HepG2 (cell line): Measurements from ENCODE around the gene TRABD. TPM values are rescaled to one million over a fixed set of nuclear protein-coding genes. Genes with fewer than 3 reads are reported as not detected.
A peak's percentile ranks its signal among the peaks of the same experiment; 100 is the strongest.

ENCODE experiments used
- ATAC-seq: fragments of 200-7000 bp; cut with Tn5 transposase; 3 replicates; pipeline ENCODE4 v1.9.1; 2020; ENCODE audit warnings: mild to moderate bottlenecking, moderate library complexity
- BruUV-seq: library from RNA; stranded (reverse); fragments of 400-500 nt; replicated peaks from 2 replicates; lab custom pipeline; 2021; lab: Mats Ljungman, UMichigan
- CTCF ChIA-PET: fragments of 300-600 bp; formaldehyde crosslinking; extraction: SDS; loops from one replicate; lab custom pipeline; 2021; ENCODE audit warnings: low total read pairs, inconsistent platforms, low intra/inter-chr PET ratio; lab: Yijun Ruan, JAX
- POLR2A ChIA-PET: fragments of 350-600 bp; sonication (Branson Sonifier 250); formaldehyde crosslinking; loops from one replicate; lab custom pipeline; 2020; ENCODE audit warnings: antibody characterized with exemption, inconsistent platforms; lab: Yijun Ruan, JAX
- DNase-seq: peaks from one replicate; pipeline ENCODE4 v3.0.0-alpha.2; 2015; ENCODE audit warnings: low spot score
- FAIRE-seq: peaks from 3 replicates; lab custom pipeline; 2011; peaks lifted over from hg19 to GRCh38; lab: Jason Lieb, UNC
- H2AFZ ChIP-seq: one replicate; pipeline ENCODE4 v1.6.1; 2011; ENCODE audit warnings: low read length, inconsistent platforms
- H3K27ac ChIP-seq: fragments of 300-600 bp; 3 replicates; pipeline ENCODE4 v1.8.0; 2011; ENCODE audit warnings: mixed run types, mild to moderate bottlenecking, mixed read lengths, low read length, inconsistent platforms; ENCODE audit not compliant: insufficient read depth; ENCODE audit errors: extremely low read length
- H3K27me3 ChIP-seq, 2 experiments: fragments of 200-600 bp in 1 of 2; 2 replicates in 1 of 2; 3 replicates in 1 of 2; pipeline versions ENCODE4 v1.6.0 to v1.8.0; 2011; ENCODE audit warnings: low read length in 2 of 2, mild to moderate bottlenecking in 2 of 2, moderate library complexity in 2 of 2, inconsistent platforms in 1 of 2; ENCODE audit not compliant: insufficient read depth in 2 of 2, control insufficient read depth in 1 of 2
- H3K36me3 ChIP-seq, 2 experiments: fragments of 200-600 bp in 1 of 2; replicated peaks in 1 of 2; 2 replicates in 1 of 2; 3 replicates in 1 of 2; pipeline versions ENCODE4 v1.5.1 to v1.8.0; 2011; ENCODE audit warnings: low read length in 2 of 2, inconsistent platforms in 1 of 2; ENCODE audit not compliant: insufficient read depth in 2 of 2, control insufficient read depth in 1 of 2
- H3K4me1 ChIP-seq: 2 replicates; pipeline ENCODE4 v1.5.1; 2012; ENCODE audit warnings: low read length, inconsistent platforms; ENCODE audit not compliant: insufficient read depth
- H3K4me2 ChIP-seq: 2 replicates; pipeline ENCODE4 v1.6.0; 2011; ENCODE audit warnings: low read depth, low read length, inconsistent platforms
- H3K4me3 ChIP-seq, 3 experiments: fragments of 200-600 bp in 1 of 3; sonication (generic), shearing (Covaris generic) in 1 of 3; replicated peaks in 1 of 3; 2 replicates each; pipeline ENCODE4 v1.5.1; 2011 to 2016; ENCODE audit warnings: low read length in 3 of 3, inconsistent platforms in 2 of 3, low read depth in 2 of 3, mild to moderate bottlenecking in 2 of 3, control low read depth in 1 of 3, mixed read lengths in 1 of 3; ENCODE audit not compliant: insufficient read depth in 1 of 3
- H3K79me2 ChIP-seq: one replicate; pipeline ENCODE4 v1.6.1; 2011; ENCODE audit warnings: low read length, inconsistent platforms; ENCODE audit not compliant: insufficient read depth
- H3K9ac ChIP-seq: 2 replicates; pipeline ENCODE4 v1.6.0; 2011; ENCODE audit warnings: mild to moderate bottlenecking, low read depth, low read length, inconsistent platforms; ENCODE audit not compliant: insufficient read depth
- H3K9me3 ChIP-seq: 2 replicates; pipeline ENCODE4 v1.5.1; 2012; ENCODE audit warnings: mild to moderate bottlenecking, low read length
- H4K20me1 ChIP-seq: 2 replicates; pipeline ENCODE4 v1.6.0; 2011; ENCODE audit warnings: inconsistent platforms, mild to moderate bottlenecking, low read length, moderate library complexity; ENCODE audit not compliant: insufficient read depth
- AGO1 ChIP-seq: fragments of 200-400 bp; formaldehyde crosslinking; IDR thresholded peaks from 2 replicates; pipeline ENCODE4 v1.6.1; 2017; ENCODE audit warnings: mild to moderate bottlenecking, low read depth, low read length, moderate library complexity; ENCODE audit not compliant: poor library complexity, severe bottlenecking
- AGO2 ChIP-seq: fragments of 200-400 bp; formaldehyde crosslinking; optimal IDR thresholded peaks from 2 replicates; pipeline ENCODE3; 2017; ENCODE audit warnings: mild to moderate bottlenecking, low read depth, low read length, moderate library complexity
- ISL2 ChIP-seq: sonication (generic); formaldehyde crosslinking; IDR thresholded peaks from 2 replicates; pipeline ENCODE4 v1.5.0; 2020; ENCODE audit warnings: missing genetic modification reagents
- POLR2A ChIP-seq, 2 experiments: IDR thresholded peaks; 2 replicates each; pipeline ENCODE4 v1.6.1; 2011; ENCODE audit warnings: low read depth in 2 of 2, low read length in 2 of 2, mild to moderate bottlenecking in 1 of 2, moderate library complexity in 1 of 2; ENCODE audit not compliant: insufficient read depth in 1 of 2
- RBFOX2 ChIP-seq: fragments of 200-400 bp; formaldehyde crosslinking; IDR thresholded peaks from 2 replicates; pipeline ENCODE4 v1.6.1; 2017; ENCODE audit warnings: low read depth, mild to moderate bottlenecking, low read length
- RBM39 ChIP-seq: fragments of 200-400 bp; formaldehyde crosslinking; IDR thresholded peaks from one replicate; pipeline ENCODE4 v1.6.1; 2018; ENCODE audit warnings: antibody characterized with exemption, mild to moderate bottlenecking, low read depth, low read length; ENCODE audit not compliant: poor library complexity, severe bottlenecking
- RFXANK ChIP-seq: IDR thresholded peaks from 2 replicates; pipeline ENCODE4 v1.6.1; 2016
- WGBS: methylation state at CpG from one replicate; pipeline ENCODE4 v1.1.6; 2017; ENCODE audit warnings: low lambda C conversion rate; 5-methylcytosine and 5-hydroxymethylcytosine counted together
- in situ Hi-C: cut with HindIII; loops from 2 replicates; pipeline ENCODE4 v1.10.0; 2017; ENCODE audit warnings: low pct_unique_long_range_greater_than_20kb; ENCODE audit not compliant: extremely low pct_ligation_motif_present
- intact Hi-C: fragments of 100-400 bp; cut with micrococcal nuclease; formaldehyde crosslinking; loops from one replicate; pipeline ENCODE4 v1.10.0; 2022; ENCODE audit not compliant: unreplicated experiment
- polyA plus RNA-seq, 8 experiments: library from polyadenylated mRNA; depleted of rRNA in 3 of 8; stranded (reverse) in 7 of 8; unstranded in 1 of 8; fragments of >200 nt; fragmentation: Illumina TruSeq in 4 of 8; extraction: Trizol in 4 of 8; gene quantifications; 2 replicates each; pipeline versions ENCODE4 v1.2.1 to v1.2.3, GENCODE V29; 2011 to 2016; ENCODE audit warnings: low read depth in 4 of 8, missing spikeins in 1 of 8, mixed read lengths in 1 of 8; ENCODE audit not compliant: insufficient read depth in 1 of 8
- total RNA-seq, 5 experiments: library from RNA; depleted of rRNA; stranded (reverse); fragments of >200 nt; fragmentation: Illumina TruSeq; extraction: Trizol; gene quantifications; 2 replicates each; pipeline ENCODE4 v1.2.3, GENCODE V29; 2016; ENCODE audit warnings: low read depth in 1 of 5
- TF ChIP-seq, protein P1 (sequence below): sonication (generic); formaldehyde crosslinking; conservative IDR thresholded peaks from 2 replicates; pipeline ENCODE4 v1.8.0; 2022; ENCODE audit warnings: mild to moderate bottlenecking, moderate library complexity, missing genetic modification reagents
- TF ChIP-seq, protein P2 (sequence below), 2 experiments: sonication (generic) in 1 of 2; formaldehyde crosslinking in 1 of 2; IDR thresholded peaks; 2 replicates each; pipeline versions ENCODE4 v1.4.0 to v1.6.1; 2016 to 2020; ENCODE audit warnings: borderline replicate concordance in 1 of 2, low read depth in 1 of 2, mild to moderate bottlenecking in 1 of 2, missing genetic modification reagents in 1 of 2

TRABD gene
- total and polyA plus RNA-seq, 2 of the 13 experiments (the other 11 are each of a cell fraction or from before 2014, with no cell fraction given): 21.5 to 28.9 TPM

DNA sequence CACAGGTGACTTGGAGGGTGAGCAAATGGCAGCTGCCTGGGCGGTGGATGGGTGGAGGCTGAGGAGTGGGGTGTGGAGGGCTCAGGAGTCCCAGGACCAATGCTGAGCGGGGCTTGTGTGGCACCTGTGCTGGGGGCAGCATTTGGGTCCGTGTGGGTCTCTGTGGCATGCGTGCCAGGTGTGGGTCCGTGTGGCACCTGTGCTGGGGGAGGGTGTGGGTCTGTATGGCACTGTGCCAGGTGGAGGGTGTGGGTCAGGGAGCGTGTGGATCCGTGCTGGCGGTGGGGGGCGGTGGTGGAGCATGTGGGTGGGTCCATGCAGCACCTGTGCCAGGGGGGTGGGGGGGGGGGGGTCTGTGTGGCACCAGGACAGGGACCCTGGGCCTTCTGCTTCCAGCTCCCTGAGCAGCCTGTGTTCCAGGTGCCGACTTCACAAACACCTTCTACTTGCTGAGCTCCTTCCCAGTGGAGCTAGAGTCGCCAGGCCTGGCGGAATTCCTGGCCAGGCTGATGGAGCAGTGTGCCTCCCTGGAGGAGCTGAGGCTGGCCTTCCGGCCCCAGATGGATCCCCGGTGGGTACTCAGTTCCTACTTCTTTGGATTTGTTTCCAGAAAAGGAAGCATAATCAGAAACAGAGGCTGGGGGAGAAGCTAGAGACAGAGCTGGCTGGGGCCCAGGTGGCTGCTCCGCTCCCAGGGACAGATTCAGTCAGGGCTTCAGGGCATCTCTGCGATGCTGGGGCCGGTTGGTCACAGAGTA, 29.8 kb downstream of the TRABD start:
- FAIRE-seq: no peak
- ATAC-seq: no peak
- H4K20me1 ChIP-seq: peaks cover 5% of the 10 kb centered on the region
- in situ Hi-C loops: no loop called here
- H2AFZ ChIP-seq: no peak overlapping the region
- no peak overlapping the region for H3K9ac ChIP-seq
- H3K4me2 ChIP-seq: no peak overlapping the region
- H3K27me3 ChIP-seq: no peaks in the 10 kb centered on the region
- H3K4me3 ChIP-seq: no peak overlapping the region
- TF ChIP-seq RBFOX2 (peak; percentile 44; the same call in 1 of the 2 replicates), AGO2 (peak; percentile 89), RBM39 (no peak), AGO1 (peak; percentile 51), RFXANK (no peak), POLR2A (IDR thresholded peaks at IDR 0.05; ENCODE audit: insufficient read depth in 1 of 2, low read depth in 2 of 2, low read length in 2 of 2) (0 out of 4 replicates have a peak, but pooled peaks of 1 of the 2 experiments have one; percentile 26)
- H3K36me3 ChIP-seq: peaks cover 20 to 67% of the 10 kb centered on the region in 2 experiments; a peak in 4 of 5 replicates
- no peaks in the 10 kb centered on the region for H3K9me3 ChIP-seq
- POLR2A ChIA-PET: no interaction called here
- no peaks in the 10 kb centered on the region for H3K4me1 ChIP-seq
- H3K79me2 ChIP-seq: peaks cover 25% of the 10 kb centered on the region
- no TSS peak for BruUV-seq
- 98% methylated on average over 13 of the region's 17 CpGs for WGBS
- CTCF ChIA-PET: no interaction called here
- intact Hi-C loops: no loop called here
- no peak overlapping the region for H3K27ac ChIP-seq
- no peak for DNase-seq

DNA sequence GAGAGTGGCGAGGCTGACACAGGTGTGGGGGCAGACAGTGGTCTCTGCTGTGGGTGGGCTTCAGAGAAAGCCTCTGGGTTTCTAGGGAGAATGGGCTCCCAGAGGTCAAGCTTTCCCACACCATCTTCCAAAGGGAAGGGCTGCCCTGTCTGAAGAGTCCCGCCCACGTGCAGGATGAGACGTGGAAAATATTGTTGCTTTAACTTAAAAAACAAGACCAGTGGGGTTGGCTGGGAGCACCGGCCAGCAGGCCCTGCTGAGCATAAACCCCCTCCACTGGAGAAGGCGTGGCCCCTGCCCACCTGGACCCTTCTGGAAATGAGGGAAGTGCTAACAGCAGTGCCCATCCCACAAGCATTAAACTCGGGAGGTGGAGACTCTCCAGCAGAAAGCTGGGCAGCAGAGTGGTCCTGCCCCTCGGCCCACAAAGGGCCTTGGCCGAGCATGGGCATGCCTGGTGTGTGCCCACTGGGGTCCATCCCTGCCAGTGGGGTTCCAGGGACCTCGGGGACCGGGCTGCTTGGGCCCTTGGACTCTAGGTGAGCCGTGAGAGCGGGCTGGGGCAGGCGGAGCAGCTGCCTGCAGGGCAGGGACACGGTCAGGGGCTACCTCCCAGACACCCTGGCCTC, 30.5 kb downstream of the TRABD start:
- no peak overlapping the region for H3K4me3 ChIP-seq
- no peak overlapping the region for H2AFZ ChIP-seq
- CTCF ChIA-PET: no interaction called here
- WGBS: 100% methylated on average over 4 of the region's 15 CpGs
- no TSS peak for BruUV-seq
- no peak overlapping the region for H3K4me2 ChIP-seq
- intact Hi-C loops: no loop called here
- no peaks in the 10 kb centered on the region for H3K4me1 ChIP-seq
- FAIRE-seq: no peak
- POLR2A ChIA-PET: no interaction called here
- H3K9me3 ChIP-seq: no peaks in the 10 kb centered on the region
- no peak for DNase-seq
- in situ Hi-C loops: no loop called here
- peaks cover 5% of the 10 kb centered on the region; the same call in 1 of the 2 replicates for H4K20me1 ChIP-seq
- H3K36me3 ChIP-seq: peaks cover 18 to 67% of the 10 kb centered on the region in 2 experiments; a peak in 4 of 5 replicates
- H3K27ac ChIP-seq: no peak overlapping the region
- H3K9ac ChIP-seq: no peak overlapping the region
- no peaks in the 10 kb centered on the region for H3K27me3 ChIP-seq
- no peak for ATAC-seq
- H3K79me2 ChIP-seq: peaks cover 23% of the 10 kb centered on the region
- TF ChIP-seq, protein P1, sequence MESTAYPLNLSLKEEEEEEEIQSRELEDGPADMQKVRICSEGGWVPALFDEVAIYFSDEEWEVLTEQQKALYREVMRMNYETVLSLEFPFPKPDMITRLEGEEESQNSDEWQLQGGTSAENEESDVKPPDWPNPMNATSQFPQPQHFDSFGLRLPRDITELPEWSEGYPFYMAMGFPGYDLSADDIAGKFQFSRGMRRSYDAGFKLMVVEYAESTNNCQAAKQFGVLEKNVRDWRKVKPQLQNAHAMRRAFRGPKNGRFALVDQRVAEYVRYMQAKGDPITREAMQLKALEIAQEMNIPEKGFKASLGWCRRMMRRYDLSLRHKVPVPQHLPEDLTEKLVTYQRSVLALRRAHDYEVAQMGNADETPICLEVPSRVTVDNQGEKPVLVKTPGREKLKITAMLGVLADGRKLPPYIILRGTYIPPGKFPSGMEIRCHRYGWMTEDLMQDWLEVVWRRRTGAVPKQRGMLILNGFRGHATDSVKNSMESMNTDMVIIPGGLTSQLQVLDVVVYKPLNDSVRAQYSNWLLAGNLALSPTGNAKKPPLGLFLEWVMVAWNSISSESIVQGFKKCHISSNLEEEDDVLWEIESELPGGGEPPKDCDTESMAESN: no peak
- no peak for TF ChIP-seq ISL2 (CRISPR knock-in tag)
- TF ChIP-seq, protein P2, sequence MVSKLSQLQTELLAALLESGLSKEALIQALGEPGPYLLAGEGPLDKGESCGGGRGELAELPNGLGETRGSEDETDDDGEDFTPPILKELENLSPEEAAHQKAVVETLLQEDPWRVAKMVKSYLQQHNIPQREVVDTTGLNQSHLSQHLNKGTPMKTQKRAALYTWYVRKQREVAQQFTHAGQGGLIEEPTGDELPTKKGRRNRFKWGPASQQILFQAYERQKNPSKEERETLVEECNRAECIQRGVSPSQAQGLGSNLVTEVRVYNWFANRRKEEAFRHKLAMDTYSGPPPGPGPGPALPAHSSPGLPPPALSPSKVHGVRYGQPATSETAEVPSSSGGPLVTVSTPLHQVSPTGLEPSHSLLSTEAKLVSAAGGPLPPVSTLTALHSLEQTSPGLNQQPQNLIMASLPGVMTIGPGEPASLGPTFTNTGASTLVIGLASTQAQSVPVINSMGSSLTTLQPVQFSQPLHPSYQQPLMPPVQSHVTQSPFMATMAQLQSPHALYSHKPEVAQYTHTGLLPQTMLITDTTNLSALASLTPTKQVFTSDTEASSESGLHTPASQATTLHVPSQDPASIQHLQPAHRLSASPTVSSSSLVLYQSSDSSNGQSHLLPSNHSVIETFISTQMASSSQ (IDR thresholded peaks at IDR 0.05; ENCODE audit: low read depth): no peak
- TF ChIP-seq, protein P2 (CRISPR knock-in tag; IDR thresholded peaks at IDR 0.05; ENCODE audit: borderline replicate concordance): no peak
